Upper lobe of left lung (tissue), 6 donors: ENCODE measurements around the gene BSN. TPM values are rescaled to one million over a fixed set of nuclear protein-coding genes. Genes with fewer than 3 reads are reported as not detected.

ENCODE experiments used
- ATAC-seq, 2 donors: fragments of 200-7000 bp; cut with Tn5 transposase; one replicate each; pipeline ENCODE4 v1.9.1; 2022; ENCODE audit warnings: mild to moderate bottlenecking in 2 of 2, moderate library complexity in 2 of 2; ENCODE audit not compliant: low FRiP score in 2 of 2
- DNase-seq, 2 donors: peaks; one replicate each; pipeline ENCODE4 v3.0.0-alpha.2; 2019 to 2020
- H3K27ac ChIP-seq, 4 donors: fragments of 200-600 bp; sonication (generic); one replicate each; pipeline ENCODE4 v1.5.1; 2016 to 2019
- H3K27me3 ChIP-seq, 4 donors: fragments of 200-600 bp; sonication (generic); one replicate each; pipeline ENCODE4 v1.5.1; 2017 to 2019
- H3K36me3 ChIP-seq, 4 donors: fragments of 200-600 bp; sonication (generic); one replicate each; pipeline ENCODE4 v1.5.1; 2016 to 2019
- H3K4me1 ChIP-seq, 4 donors: fragments of 200-600 bp; sonication (generic); one replicate each; pipeline ENCODE4 v1.5.1; 2018 to 2019
- H3K4me3 ChIP-seq, 4 donors: fragments of 200-600 bp; sonication (generic); one replicate each; pipeline ENCODE4 v1.5.1; 2017 to 2019; ENCODE audit warnings: mild to moderate bottlenecking in 2 of 4, moderate library complexity in 1 of 4
- H3K9me3 ChIP-seq, 4 donors: fragments of 200-600 bp; sonication (generic); one replicate each; pipeline ENCODE4 v1.5.1; 2018 to 2019
- CTCF ChIP-seq, 6 experiments: fragments of 450-650 bp in 4 of 6; fragments of 200-600 bp in 2 of 6; sonication (generic) in 2 of 6; IDR thresholded peaks; one replicate each; pipeline ENCODE4 v1.5.1; 2016 to 2019; ENCODE audit warnings: antibody characterized with exemption in 6 of 6
- EP300 ChIP-seq, 4 donors: sonication (generic); formaldehyde crosslinking; IDR thresholded peaks; one replicate each; pipeline ENCODE4 v1.5.1; 2017; ENCODE audit warnings: antibody characterized with exemption in 4 of 4, control low read depth in 2 of 4
- POLR2A ChIP-seq, 4 donors: fragments of 450-650 bp; IDR thresholded peaks; one replicate each; pipeline ENCODE4 v1.5.1; 2016 to 2017; ENCODE audit warnings: antibody characterized with exemption in 4 of 4, mild to moderate bottlenecking in 2 of 4
- POLR2AphosphoS5 ChIP-seq, 2 donors: sonication (generic); formaldehyde crosslinking; IDR thresholded peaks; one replicate each; pipeline ENCODE4 v1.5.1; 2017; ENCODE audit warnings: antibody characterized with exemption in 2 of 2
- WGBS, 2 donors: methylation state at CpG; one replicate each; pipeline ENCODE4 v1.1.5; 2017 to 2018; 5-methylcytosine and 5-hydroxymethylcytosine counted together
- total RNA-seq, 6 donors: library from RNA; depleted of rRNA in 4 of 6; stranded (reverse); fragments of >200 nt in 4 of 6; gene quantifications; one replicate each; pipeline versions ENCODE4 v1.1.0 to v1.2.1, GENCODE V29; 2016 to 2021
- donor health status: DM: no; HTN: no; CAD: no; lungs with moderate emphysema.
- donor health status: DM: no; HTN: yes; CAD: no; lungs with severe emphysema.

BSN gene
- total RNA-seq, 6 donors from 2014 or later = 0.39 to 1.1 (median 0.72) TPM

DNA sequence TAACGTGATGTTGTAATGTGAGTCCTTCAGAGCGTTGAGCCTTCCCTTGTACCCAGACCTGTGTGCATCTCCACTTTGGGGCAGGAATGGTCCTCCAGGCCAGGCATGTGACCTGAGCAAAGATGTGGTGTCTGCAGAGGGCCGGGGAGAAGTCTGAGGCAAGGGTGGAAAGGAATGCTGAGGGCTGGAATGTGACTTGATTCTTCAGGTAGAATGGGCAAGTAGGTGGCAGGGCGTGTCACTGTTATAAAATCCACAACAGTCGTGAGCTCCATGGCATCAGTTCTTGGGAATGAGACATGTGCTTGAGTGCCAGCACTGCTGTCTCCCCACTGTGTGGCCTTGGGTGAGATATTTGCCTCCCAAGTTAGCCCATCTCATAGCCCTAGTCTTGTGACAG, 24.0 kb upstream of the BSN start:
- no peaks in the 10 kb centered on the region for H3K27me3 ChIP-seq
- WGBS, 2 donors = 78 to 81% methylated on average over 5 of the region's 5 CpGs
- H3K27ac ChIP-seq = peak overlapping the region in 1 of 4 donors; percentile 34
- H3K36me3 ChIP-seq = peaks cover 7 to 38% (median 31%) of the 10 kb centered on the region in 4 donors
- H3K4me3 ChIP-seq = no peak overlapping the region
- ATAC-seq (peak in 1 of 2 donors; percentile 77), DNase-seq (no peak)
- peaks cover 0 to 4% (median 0%) of the 10 kb centered on the region in 4 donors for H3K4me1 ChIP-seq
- no peaks in the 10 kb centered on the region for H3K9me3 ChIP-seq
- TF ChIP-seq EP300 (IDR thresholded peaks at IDR 0.05) (no peak), CTCF (IDR thresholded peaks at IDR 0.05) (no peak), POLR2AphosphoS5 (IDR thresholded peaks at IDR 0.05) (no peak), POLR2A (IDR thresholded peaks at IDR 0.05) (no peak)

DNA sequence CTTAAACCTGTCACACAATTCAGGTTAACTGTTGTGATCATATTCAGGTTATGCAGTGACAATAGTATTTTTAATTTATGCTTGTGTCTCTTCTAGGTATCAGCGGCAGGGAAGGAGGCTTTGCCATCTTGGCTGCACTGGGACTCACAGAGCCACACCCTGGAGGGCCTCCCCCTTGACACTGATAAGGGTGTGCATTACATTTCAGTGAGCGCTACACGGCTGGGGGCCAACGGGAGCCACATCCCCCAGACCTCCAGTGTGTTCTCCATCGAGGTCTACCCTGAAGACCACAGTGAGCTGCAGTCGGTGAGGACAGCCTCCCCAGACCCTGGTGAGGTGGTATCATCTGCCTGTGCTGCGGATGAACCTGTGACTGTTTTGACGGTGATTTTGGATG, 23.6 kb upstream of the BSN start:
- Histone ChIP-seq H3K4me3 (no peak overlapping the region), H3K9me3 (no peaks in the 10 kb centered on the region), H3K4me1 (peaks cover 0 to 4% (median 0%) of the 10 kb centered on the region in 4 donors), H3K36me3 (peaks cover 7 to 38% (median 31%) of the 10 kb centered on the region in 4 donors), H3K27me3 (no peaks in the 10 kb centered on the region), H3K27ac (peak overlapping the region in 1 of 4 donors; percentile 34)
- no peak for TF ChIP-seq EP300 (IDR thresholded peaks at IDR 0.05)
- TF ChIP-seq POLR2AphosphoS5 (IDR thresholded peaks at IDR 0.05) = no peak
- no peak for TF ChIP-seq POLR2A (IDR thresholded peaks at IDR 0.05)
- no peak for TF ChIP-seq CTCF (IDR thresholded peaks at IDR 0.05)
- 89% methylated on average over 8 of the region's 8 CpGs; no CpG with 5 or more reads in 1 of the 2 donors for WGBS, 2 donors
- ATAC-seq = no peak
- no peak for DNase-seq

DNA sequence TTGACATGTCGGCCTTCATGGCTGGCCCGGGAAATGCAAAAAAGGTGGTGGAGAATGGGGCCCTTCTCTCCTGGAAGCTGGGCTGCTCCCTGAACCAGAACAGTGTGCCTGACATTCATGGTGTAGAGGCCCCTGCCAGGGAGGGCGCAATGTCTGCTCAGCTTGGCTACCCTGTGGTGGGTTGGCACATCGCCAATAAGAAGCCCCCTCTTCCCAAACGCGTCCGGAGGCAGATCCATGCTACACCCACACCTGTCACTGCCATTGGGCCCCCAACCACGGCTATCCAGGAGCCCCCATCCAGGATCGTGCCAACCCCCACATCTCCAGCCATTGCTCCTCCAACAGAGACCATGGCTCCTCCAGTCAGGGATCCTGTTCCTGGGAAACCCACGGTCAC, 23.1 kb upstream of the BSN start:
- ATAC-seq = no peak
- Histone ChIP-seq H3K36me3 (peaks cover 7 to 38% (median 31%) of the 10 kb centered on the region in 4 donors), H3K4me1 (peaks cover 0 to 4% (median 0%) of the 10 kb centered on the region in 4 donors), H3K4me3 (no peak overlapping the region), H3K9me3 (no peaks in the 10 kb centered on the region), H3K27ac (no peak overlapping the region), H3K27me3 (no peaks in the 10 kb centered on the region)
- TF ChIP-seq CTCF (IDR thresholded peaks at IDR 0.05) (no peak), EP300 (IDR thresholded peaks at IDR 0.05) (no peak), POLR2AphosphoS5 (IDR thresholded peaks at IDR 0.05) (no peak), POLR2A (IDR thresholded peaks at IDR 0.05) (no peak)
- WGBS, 2 donors = 92 to 94% methylated on average over 5 to 8 of the region's 10 CpGs
- no peak for DNase-seq

- Histone ChIP-seq H3K4me3 (no peak overlapping the region), H3K27ac (no peak overlapping the region), H3K9me3 (no peaks in the 10 kb centered on the region), H3K4me1 (peaks cover 0 to 4% (median 0%) of the 10 kb centered on the region in 4 donors), H3K36me3 (peaks cover 7 to 38% (median 31%) of the 10 kb centered on the region in 4 donors), H3K27me3 (no peaks in the 10 kb centered on the region)
- 93 to 94% methylated on average over 13 to 16 of the region's 16 CpGs for WGBS, 2 donors
- TF ChIP-seq CTCF (IDR thresholded peaks at IDR 0.05) (no peak), POLR2AphosphoS5 (IDR thresholded peaks at IDR 0.05) (no peak), POLR2A (IDR thresholded peaks at IDR 0.05) (no peak), EP300 (IDR thresholded peaks at IDR 0.05) (no peak)
- peak in 1 of 2 donors; percentile 51 for DNase-seq
- no peak for ATAC-seq
These were observed 22.6 kb upstream of the BSN start for GRCh38 chr3:49531715-49532114.

DNA sequence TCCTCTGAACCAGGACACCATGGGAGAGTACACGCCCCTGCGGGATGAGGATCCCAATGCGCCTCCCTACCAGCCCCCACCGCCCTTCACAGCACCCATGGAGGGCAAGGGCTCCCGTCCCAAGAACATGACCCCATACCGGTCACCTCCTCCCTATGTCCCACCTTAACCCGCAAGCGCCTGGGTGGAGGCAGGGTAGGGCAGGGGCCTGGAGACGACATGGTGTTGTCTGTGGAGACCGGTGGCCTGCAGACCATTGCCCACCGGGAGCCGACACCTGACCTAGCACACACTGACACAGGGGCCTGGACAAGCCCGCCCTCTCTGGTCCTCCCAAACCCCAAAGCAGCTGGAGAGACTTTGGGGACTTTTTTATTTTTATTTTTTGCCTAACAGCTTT, 21.2 kb upstream of the BSN start:
- 96% methylated on average over 8 to 13 of the region's 13 CpGs for WGBS, 2 donors
- DNase-seq (peak in 1 of 2 donors; percentile 40), ATAC-seq (no peak)
- Histone ChIP-seq H3K27ac (no peak overlapping the region), H3K4me1 (peaks cover 0 to 4% (median 0%) of the 10 kb centered on the region in 4 donors), H3K36me3 (peaks cover 7 to 38% (median 31%) of the 10 kb centered on the region in 4 donors), H3K27me3 (no peaks in the 10 kb centered on the region), H3K4me3 (no peak overlapping the region), H3K9me3 (no peaks in the 10 kb centered on the region)
- no peak for TF ChIP-seq POLR2AphosphoS5 (IDR thresholded peaks at IDR 0.05)
- no peak for TF ChIP-seq EP300 (IDR thresholded peaks at IDR 0.05)
